ENCODE results near the gene MROH9. TPM values are rescaled to one million over a fixed set of nuclear protein-coding genes. Genes with fewer than 3 reads are reported as not detected.

Gene MROH9
- total RNA-seq, 1 experiment from 2014 or later, result not detected

DNA sequence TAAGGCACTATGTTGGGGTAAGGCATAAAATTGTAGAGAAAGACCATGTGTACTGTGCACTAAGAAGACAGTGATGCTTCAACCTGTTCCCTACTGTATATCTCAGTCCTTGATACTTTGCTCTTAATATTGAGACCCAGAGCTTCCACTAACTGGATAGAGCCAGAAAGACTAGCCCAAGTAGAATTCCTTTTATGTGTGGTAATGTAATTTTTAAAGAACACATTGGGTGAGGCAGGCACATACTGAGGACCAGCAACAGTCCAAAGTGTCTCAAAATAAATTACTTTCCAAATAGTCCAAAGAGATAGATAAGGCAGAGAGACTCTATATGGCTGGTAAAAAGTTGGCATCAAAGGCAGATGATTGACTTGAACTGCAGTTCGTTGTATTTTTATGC, 31.4 kb upstream of the MROH9 start:
- Histone ChIP-seq H3K36me3 (ENCODE audit: control insufficient read depth, insufficient read depth, low read length) (no peaks in the 10 kb centered on the region), H3K27me3 (ENCODE audit: control insufficient read depth, insufficient read depth, low read length) (no peaks in the 10 kb centered on the region), H3K4me3 (ENCODE audit: low read depth in 2 of 2, low read length in 2 of 2) (no peak overlapping the region), H3K27ac (ENCODE audit: low read length) (no peak overlapping the region), H3K4me1 (ENCODE audit: control insufficient read depth, insufficient read depth, low read length) (no peaks in the 10 kb centered on the region), H3K9me3 (ENCODE audit: control insufficient read depth, insufficient read depth, low read depth, low read length) (no peaks in the 10 kb centered on the region)
- CTCF ChIA-PET, result no interaction called here
- POLR2A ChIA-PET, result no interaction called here
- DNase-seq (ENCODE audit: low read depth, low spot score) (no peak), ATAC-seq (no peak)
- TF ChIP-seq TCF7L2 (IDR thresholded peaks at IDR 0.05; ENCODE audit: low read depth, low read length) (no peak), SIN3A (IDR thresholded peaks at IDR 0.05; ENCODE audit: borderline replicate concordance, insufficient read depth, low read depth, low read length) (no peak), POLR2AphosphoS5 (IDR thresholded peaks at IDR 0.05; ENCODE audit: low read depth, low read length) (no peak)
- TF ChIP-seq, protein P1, sequence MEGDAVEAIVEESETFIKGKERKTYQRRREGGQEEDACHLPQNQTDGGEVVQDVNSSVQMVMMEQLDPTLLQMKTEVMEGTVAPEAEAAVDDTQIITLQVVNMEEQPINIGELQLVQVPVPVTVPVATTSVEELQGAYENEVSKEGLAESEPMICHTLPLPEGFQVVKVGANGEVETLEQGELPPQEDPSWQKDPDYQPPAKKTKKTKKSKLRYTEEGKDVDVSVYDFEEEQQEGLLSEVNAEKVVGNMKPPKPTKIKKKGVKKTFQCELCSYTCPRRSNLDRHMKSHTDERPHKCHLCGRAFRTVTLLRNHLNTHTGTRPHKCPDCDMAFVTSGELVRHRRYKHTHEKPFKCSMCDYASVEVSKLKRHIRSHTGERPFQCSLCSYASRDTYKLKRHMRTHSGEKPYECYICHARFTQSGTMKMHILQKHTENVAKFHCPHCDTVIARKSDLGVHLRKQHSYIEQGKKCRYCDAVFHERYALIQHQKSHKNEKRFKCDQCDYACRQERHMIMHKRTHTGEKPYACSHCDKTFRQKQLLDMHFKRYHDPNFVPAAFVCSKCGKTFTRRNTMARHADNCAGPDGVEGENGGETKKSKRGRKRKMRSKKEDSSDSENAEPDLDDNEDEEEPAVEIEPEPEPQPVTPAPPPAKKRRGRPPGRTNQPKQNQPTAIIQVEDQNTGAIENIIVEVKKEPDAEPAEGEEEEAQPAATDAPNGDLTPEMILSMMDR (IDR thresholded peaks at IDR 0.05), result no peak
- TF ChIP-seq, protein P2, sequence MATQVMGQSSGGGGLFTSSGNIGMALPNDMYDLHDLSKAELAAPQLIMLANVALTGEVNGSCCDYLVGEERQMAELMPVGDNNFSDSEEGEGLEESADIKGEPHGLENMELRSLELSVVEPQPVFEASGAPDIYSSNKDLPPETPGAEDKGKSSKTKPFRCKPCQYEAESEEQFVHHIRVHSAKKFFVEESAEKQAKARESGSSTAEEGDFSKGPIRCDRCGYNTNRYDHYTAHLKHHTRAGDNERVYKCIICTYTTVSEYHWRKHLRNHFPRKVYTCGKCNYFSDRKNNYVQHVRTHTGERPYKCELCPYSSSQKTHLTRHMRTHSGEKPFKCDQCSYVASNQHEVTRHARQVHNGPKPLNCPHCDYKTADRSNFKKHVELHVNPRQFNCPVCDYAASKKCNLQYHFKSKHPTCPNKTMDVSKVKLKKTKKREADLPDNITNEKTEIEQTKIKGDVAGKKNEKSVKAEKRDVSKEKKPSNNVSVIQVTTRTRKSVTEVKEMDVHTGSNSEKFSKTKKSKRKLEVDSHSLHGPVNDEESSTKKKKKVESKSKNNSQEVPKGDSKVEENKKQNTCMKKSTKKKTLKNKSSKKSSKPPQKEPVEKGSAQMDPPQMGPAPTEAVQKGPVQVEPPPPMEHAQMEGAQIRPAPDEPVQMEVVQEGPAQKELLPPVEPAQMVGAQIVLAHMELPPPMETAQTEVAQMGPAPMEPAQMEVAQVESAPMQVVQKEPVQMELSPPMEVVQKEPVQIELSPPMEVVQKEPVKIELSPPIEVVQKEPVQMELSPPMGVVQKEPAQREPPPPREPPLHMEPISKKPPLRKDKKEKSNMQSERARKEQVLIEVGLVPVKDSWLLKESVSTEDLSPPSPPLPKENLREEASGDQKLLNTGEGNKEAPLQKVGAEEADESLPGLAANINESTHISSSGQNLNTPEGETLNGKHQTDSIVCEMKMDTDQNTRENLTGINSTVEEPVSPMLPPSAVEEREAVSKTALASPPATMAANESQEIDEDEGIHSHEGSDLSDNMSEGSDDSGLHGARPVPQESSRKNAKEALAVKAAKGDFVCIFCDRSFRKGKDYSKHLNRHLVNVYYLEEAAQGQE (IDR thresholded peaks at IDR 0.05; ENCODE audit: insufficient read depth in 1 of 2, low read depth in 2 of 2, low read length in 1 of 2), result no peak
- in situ Hi-C loops (cut with HindIII; ENCODE audit: low pct_unique_long_range_greater_than_20kb, low sequenced_read_pairs), result no loop called here
- intact Hi-C loops (cut with micrococcal nuclease; ENCODE audit: unreplicated experiment), result no loop called here
- BruUV-seq (replicated peaks), result no TSS peak

DNA sequence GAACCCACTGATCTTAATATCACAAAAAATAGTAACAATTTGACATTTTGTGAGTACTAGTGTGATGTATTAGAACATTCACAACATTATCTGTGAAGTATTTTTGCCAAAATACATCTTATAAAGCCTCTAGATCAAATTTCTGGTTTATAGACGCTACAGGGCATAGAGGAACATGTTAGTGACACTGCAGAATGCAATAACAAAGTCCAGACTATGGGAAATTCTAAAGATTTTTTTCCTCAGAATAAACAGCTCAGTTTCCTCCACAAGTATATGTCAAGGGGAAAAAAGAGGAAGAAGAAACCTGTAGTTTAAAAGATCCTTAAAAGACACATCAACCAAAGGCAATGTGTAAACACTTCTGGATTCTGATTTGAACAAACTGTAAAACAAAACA, 26.4 kb upstream of the MROH9 start:
- intact Hi-C loops (cut with micrococcal nuclease; ENCODE audit: unreplicated experiment) (no loop called here), in situ Hi-C loops (cut with HindIII; ENCODE audit: low pct_unique_long_range_greater_than_20kb, low sequenced_read_pairs) (no loop called here)
- no peaks in the 10 kb centered on the region for H3K4me1 ChIP-seq (ENCODE audit: control insufficient read depth, insufficient read depth, low read length)
- H3K36me3 ChIP-seq (ENCODE audit: control insufficient read depth, insufficient read depth, low read length), result no peaks in the 10 kb centered on the region
- ATAC-seq, result no peak
- no peaks in the 10 kb centered on the region for H3K27me3 ChIP-seq (ENCODE audit: control insufficient read depth, insufficient read depth, low read length)
- no peak for DNase-seq (ENCODE audit: low read depth, low spot score)
- no peak overlapping the region for H3K4me3 ChIP-seq (ENCODE audit: low read depth in 2 of 2, low read length in 2 of 2)
- no peak overlapping the region for H3K27ac ChIP-seq (ENCODE audit: low read length)
- H3K9me3 ChIP-seq (ENCODE audit: control insufficient read depth, insufficient read depth, low read depth, low read length), result no peaks in the 10 kb centered on the region
- TF ChIP-seq POLR2AphosphoS5 (IDR thresholded peaks at IDR 0.05; ENCODE audit: low read depth, low read length) (no peak), TCF7L2 (IDR thresholded peaks at IDR 0.05; ENCODE audit: low read depth, low read length) (no peak), SIN3A (IDR thresholded peaks at IDR 0.05; ENCODE audit: borderline replicate concordance, insufficient read depth, low read depth, low read length) (no peak)
- TF ChIP-seq, protein P2 (IDR thresholded peaks at IDR 0.05; ENCODE audit: insufficient read depth in 1 of 2, low read depth in 2 of 2, low read length in 1 of 2), result no peak
- TF ChIP-seq, protein P1 (IDR thresholded peaks at IDR 0.05), result no peak
- BruUV-seq (replicated peaks), result no TSS peak
- ChIA-PET CTCF (no interaction called here), POLR2A (interaction anchor here (0.6 kb wide), 1 partner anchor 572 kb away, joined by 4 read pairs; no protein-coding TSS in a partner anchor)

Data from Panc1 (cell line).